HepG2 (cell line): ENCODE measurements around the gene SELENOS. TPM values are rescaled to one million over a fixed set of nuclear protein-coding genes. Genes with fewer than 3 reads are reported as not detected.

ENCODE experiments used
- ELF3 ChIP-seq: IDR thresholded peaks from 2 replicates; pipeline ENCODE4 v1.6.1; 2016; ENCODE audit warnings: missing genetic modification reagents, missing compliant biosample characterization
- ETV5 ChIP-seq: IDR thresholded peaks from 2 replicates; pipeline ENCODE4 v1.6.1; 2018; ENCODE audit warnings: missing biosample characterization, missing genetic modification reagents, inconsistent platforms, borderline replicate concordance
- GABPA ChIP-seq, 2 experiments: IDR thresholded peaks; 2 replicates each; pipeline ENCODE4 v1.6.1; 2011 to 2016; ENCODE audit warnings: low read depth in 2 of 2, low read length in 1 of 2, missing biosample characterization in 1 of 2, missing genetic modification characterization in 1 of 2
- MAFK ChIP-seq, 2 experiments: IDR thresholded peaks in 1 of 2; conservative IDR thresholded peaks in 1 of 2; 2 replicates each; pipeline ENCODE4 v1.6.1; 2011; ENCODE audit warnings: improper control_type of control experiment in 2 of 2, low read length in 2 of 2
- POLR2AphosphoS5 ChIP-seq: IDR thresholded peaks from 2 replicates; pipeline ENCODE4 v1.6.1; 2012; ENCODE audit warnings: low read depth, low read length
- ZNF34 ChIP-seq: sonication (generic); formaldehyde crosslinking; IDR thresholded peaks from 2 replicates; pipeline ENCODE4 v1.4.0; 2020; ENCODE audit warnings: mild to moderate bottlenecking, missing genetic modification reagents, borderline replicate concordance
- polyA plus RNA-seq, 8 experiments: library from polyadenylated mRNA; depleted of rRNA in 3 of 8; stranded (reverse) in 7 of 8; unstranded in 1 of 8; fragments of >200 nt; fragmentation: Illumina TruSeq in 4 of 8; extraction: Trizol in 4 of 8; gene quantifications; 2 replicates each; pipeline versions ENCODE4 v1.2.1 to v1.2.3, GENCODE V29; 2011 to 2016; ENCODE audit warnings: low read depth in 4 of 8, missing spikeins in 1 of 8, mixed read lengths in 1 of 8; ENCODE audit not compliant: insufficient read depth in 1 of 8
- total RNA-seq, 5 experiments: library from RNA; depleted of rRNA; stranded (reverse); fragments of >200 nt; fragmentation: Illumina TruSeq; extraction: Trizol; gene quantifications; 2 replicates each; pipeline ENCODE4 v1.2.3, GENCODE V29; 2016; ENCODE audit warnings: low read depth in 1 of 5
- TF ChIP-seq, protein P1 (sequence below): IDR thresholded peaks from 2 replicates; pipeline ENCODE4 v1.6.1; 2016; ENCODE audit warnings: low read depth, control low read depth
- TF ChIP-seq, protein P2 (sequence below): sonication (generic); formaldehyde crosslinking; IDR thresholded peaks from 2 replicates; pipeline ENCODE4 v1.5.1; 2020; ENCODE audit warnings: mild to moderate bottlenecking, missing genetic modification reagents
- TF ChIP-seq, protein P3 (sequence below): sonication (generic); formaldehyde crosslinking; IDR thresholded peaks from 2 replicates; pipeline ENCODE4 v1.5.1; 2020; ENCODE audit warnings: mild to moderate bottlenecking, missing genetic modification reagents, moderate library complexity
- TF ChIP-seq, protein P4 (sequence below): IDR thresholded peaks from 2 replicates; pipeline ENCODE4 v1.6.1; 2018; ENCODE audit warnings: missing genetic modification reagents, mild to moderate bottlenecking, missing compliant biosample characterization
- TF ChIP-seq, protein P5 (sequence below): IDR thresholded peaks from 2 replicates; pipeline ENCODE4 v1.6.1; 2016; ENCODE audit warnings: low read depth, missing genetic modification reagents, missing compliant biosample characterization

SELENOS gene
- total and polyA plus RNA-seq, 2 of the 13 experiments (the other 11 are each of a cell fraction or from before 2014, with no cell fraction given): 63.0 to 66.1 TPM

DNA sequence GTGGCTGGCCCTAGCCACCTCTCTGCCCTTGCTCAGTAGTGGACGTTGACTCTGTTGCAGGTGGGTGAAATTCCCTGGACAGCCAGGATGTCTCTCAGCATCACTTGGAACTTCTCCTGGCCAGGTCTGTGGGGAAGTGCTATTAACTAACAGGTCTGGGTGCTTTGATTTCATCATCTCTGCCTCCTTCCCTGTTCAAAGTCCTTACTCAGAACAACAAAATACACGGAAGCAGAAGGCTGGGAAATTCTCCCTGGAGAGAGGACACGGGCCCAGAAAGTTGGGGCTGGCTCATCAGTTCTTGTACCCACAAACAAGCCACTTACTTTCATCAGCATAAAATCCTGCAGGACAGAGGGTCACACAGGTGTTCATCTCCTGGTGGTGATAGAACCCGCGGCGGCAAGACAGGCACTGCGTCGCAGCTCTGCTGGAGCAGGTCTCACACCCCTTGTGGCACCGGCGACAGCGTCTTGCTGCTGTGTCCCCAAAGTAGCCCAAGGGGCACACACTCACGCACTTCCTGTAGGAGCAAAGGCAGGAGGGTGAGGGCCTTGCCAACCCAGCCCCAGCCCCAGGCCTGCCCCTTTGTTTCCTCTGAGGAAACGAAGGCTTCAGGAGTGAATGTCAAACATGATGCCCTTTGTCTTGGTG is 47.4 kb upstream of the SELENOS start (continued):
- TF ChIP-seq, protein P1, sequence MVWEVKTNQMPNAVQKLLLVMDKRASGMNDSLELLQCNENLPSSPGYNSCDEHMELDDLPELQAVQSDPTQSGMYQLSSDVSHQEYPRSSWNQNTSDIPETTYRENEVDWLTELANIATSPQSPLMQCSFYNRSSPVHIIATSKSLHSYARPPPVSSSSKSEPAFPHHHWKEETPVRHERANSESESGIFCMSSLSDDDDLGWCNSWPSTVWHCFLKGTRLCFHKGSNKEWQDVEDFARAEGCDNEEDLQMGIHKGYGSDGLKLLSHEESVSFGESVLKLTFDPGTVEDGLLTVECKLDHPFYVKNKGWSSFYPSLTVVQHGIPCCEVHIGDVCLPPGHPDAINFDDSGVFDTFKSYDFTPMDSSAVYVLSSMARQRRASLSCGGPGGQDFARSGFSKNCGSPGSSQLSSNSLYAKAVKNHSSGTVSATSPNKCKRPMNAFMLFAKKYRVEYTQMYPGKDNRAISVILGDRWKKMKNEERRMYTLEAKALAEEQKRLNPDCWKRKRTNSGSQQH (CRISPR knock-in tag): 0 out of 2 replicates have a peak, but pooled peaks have one; percentile 18
- TF ChIP-seq ZNF34 (CRISPR knock-in tag) (0 out of 2 replicates have a peak, but pooled peaks have one; percentile 69), ELF3 (CRISPR knock-in tag) (peak; percentile 97), MAFK (conservative IDR thresholded peaks at IDR 0.05 in 1 of 2, IDR thresholded peaks at IDR 0.05 in 1 of 2; ENCODE audit: low read length in 2 of 2) (0 out of 4 replicates have a peak, but pooled peaks of 1 of the 2 experiments have one; percentile 4), POLR2AphosphoS5 (no peak), GABPA (IDR thresholded peaks at IDR 0.05; ENCODE audit: low read depth, low read length) (no peak), GABPA (CRISPR knock-in tag; IDR thresholded peaks at IDR 0.05; ENCODE audit: low read depth) (0 out of 2 replicates have a peak, but pooled peaks have one; percentile 37), ETV5 (CRISPR knock-in tag) (peak; percentile 50; the same call in 1 of the 2 replicates)
- TF ChIP-seq, protein P2, sequence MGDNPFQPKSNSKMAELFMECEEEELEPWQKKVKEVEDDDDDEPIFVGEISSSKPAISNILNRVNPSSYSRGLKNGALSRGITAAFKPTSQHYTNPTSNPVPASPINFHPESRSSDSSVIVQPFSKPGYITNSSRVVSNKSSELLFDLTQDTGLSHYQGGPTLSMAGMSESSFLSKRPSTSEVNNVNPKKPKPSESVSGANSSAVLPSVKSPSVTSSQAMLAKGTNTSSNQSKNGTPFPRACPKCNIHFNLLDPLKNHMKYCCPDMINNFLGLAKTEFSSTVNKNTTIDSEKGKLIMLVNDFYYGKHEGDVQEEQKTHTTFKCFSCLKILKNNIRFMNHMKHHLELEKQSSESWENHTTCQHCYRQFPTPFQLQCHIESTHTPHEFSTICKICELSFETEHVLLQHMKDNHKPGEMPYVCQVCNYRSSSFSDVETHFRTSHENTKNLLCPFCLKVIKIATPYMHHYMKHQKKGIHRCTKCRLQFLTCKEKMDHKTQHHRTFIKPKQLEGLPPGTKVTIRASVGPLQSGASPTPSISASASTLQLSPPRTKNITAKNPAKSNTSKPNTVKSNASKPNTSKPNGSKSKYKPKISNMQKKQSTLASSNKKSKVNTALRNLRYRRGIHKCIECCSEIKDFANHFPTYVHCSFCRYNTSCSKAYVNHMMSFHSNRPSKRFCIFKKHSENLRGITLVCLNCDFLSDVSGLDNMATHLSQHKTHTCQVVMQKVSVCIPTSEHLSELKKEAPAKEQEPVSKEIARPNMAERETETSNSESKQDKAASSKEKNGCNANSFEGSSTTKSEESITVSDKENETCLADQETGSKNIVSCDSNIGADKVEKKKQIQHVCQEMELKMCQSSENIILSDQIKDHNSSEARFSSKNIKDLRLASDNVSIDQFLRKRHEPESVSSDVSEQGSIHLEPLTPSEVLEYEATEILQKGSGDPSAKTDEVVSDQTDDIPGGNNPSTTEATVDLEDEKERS: 0 out of 2 replicates have a peak, but pooled peaks have one; percentile 21
- TF ChIP-seq, protein P3, sequence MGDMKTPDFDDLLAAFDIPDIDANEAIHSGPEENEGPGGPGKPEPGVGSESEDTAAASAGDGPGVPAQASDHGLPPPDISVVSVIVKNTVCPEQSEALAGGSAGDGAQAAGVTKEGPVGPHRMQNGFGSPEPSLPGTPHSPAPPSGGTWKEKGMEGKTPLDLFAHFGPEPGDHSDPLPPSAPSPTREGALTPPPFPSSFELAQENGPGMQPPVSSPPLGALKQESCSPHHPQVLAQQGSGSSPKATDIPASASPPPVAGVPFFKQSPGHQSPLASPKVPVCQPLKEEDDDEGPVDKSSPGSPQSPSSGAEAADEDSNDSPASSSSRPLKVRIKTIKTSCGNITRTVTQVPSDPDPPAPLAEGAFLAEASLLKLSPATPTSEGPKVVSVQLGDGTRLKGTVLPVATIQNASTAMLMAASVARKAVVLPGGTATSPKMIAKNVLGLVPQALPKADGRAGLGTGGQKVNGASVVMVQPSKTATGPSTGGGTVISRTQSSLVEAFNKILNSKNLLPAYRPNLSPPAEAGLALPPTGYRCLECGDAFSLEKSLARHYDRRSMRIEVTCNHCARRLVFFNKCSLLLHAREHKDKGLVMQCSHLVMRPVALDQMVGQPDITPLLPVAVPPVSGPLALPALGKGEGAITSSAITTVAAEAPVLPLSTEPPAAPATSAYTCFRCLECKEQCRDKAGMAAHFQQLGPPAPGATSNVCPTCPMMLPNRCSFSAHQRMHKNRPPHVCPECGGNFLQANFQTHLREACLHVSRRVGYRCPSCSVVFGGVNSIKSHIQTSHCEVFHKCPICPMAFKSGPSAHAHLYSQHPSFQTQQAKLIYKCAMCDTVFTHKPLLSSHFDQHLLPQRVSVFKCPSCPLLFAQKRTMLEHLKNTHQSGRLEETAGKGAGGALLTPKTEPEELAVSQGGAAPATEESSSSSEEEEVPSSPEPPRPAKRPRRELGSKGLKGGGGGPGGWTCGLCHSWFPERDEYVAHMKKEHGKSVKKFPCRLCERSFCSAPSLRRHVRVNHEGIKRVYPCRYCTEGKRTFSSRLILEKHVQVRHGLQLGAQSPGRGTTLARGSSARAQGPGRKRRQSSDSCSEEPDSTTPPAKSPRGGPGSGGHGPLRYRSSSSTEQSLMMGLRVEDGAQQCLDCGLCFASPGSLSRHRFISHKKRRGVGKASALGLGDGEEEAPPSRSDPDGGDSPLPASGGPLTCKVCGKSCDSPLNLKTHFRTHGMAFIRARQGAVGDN (CRISPR knock-in tag): peak; percentile 57; the same call in 1 of the 2 replicates
- TF ChIP-seq, protein P4, sequence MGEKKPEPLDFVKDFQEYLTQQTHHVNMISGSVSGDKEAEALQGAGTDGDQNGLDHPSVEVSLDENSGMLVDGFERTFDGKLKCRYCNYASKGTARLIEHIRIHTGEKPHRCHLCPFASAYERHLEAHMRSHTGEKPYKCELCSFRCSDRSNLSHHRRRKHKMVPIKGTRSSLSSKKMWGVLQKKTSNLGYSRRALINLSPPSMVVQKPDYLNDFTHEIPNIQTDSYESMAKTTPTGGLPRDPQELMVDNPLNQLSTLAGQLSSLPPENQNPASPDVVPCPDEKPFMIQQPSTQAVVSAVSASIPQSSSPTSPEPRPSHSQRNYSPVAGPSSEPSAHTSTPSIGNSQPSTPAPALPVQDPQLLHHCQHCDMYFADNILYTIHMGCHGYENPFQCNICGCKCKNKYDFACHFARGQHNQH: no peak
- TF ChIP-seq, protein P5, sequence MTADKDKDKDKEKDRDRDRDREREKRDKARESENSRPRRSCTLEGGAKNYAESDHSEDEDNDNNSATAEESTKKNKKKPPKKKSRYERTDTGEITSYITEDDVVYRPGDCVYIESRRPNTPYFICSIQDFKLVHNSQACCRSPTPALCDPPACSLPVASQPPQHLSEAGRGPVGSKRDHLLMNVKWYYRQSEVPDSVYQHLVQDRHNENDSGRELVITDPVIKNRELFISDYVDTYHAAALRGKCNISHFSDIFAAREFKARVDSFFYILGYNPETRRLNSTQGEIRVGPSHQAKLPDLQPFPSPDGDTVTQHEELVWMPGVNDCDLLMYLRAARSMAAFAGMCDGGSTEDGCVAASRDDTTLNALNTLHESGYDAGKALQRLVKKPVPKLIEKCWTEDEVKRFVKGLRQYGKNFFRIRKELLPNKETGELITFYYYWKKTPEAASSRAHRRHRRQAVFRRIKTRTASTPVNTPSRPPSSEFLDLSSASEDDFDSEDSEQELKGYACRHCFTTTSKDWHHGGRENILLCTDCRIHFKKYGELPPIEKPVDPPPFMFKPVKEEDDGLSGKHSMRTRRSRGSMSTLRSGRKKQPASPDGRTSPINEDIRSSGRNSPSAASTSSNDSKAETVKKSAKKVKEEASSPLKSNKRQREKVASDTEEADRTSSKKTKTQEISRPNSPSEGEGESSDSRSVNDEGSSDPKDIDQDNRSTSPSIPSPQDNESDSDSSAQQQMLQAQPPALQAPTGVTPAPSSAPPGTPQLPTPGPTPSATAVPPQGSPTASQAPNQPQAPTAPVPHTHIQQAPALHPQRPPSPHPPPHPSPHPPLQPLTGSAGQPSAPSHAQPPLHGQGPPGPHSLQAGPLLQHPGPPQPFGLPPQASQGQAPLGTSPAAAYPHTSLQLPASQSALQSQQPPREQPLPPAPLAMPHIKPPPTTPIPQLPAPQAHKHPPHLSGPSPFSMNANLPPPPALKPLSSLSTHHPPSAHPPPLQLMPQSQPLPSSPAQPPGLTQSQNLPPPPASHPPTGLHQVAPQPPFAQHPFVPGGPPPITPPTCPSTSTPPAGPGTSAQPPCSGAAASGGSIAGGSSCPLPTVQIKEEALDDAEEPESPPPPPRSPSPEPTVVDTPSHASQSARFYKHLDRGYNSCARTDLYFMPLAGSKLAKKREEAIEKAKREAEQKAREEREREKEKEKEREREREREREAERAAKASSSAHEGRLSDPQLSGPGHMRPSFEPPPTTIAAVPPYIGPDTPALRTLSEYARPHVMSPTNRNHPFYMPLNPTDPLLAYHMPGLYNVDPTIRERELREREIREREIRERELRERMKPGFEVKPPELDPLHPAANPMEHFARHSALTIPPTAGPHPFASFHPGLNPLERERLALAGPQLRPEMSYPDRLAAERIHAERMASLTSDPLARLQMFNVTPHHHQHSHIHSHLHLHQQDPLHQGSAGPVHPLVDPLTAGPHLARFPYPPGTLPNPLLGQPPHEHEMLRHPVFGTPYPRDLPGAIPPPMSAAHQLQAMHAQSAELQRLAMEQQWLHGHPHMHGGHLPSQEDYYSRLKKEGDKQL (CRISPR knock-in tag): no peak
